ENCODE data around the gene CBARP. TPM values are rescaled to one million over a fixed set of nuclear protein-coding genes. Genes with fewer than 3 reads are reported as not detected.
A peak's percentile ranks its signal among the peaks of the same experiment; 100 is the strongest.

Gene CBARP
- total and polyA plus RNA-seq, 9 of the 15 experiments (the other 6 are each of a cell fraction or from before 2014, with no cell fraction given) = 0.03 to 8.9 (median 1.2) TPM; not detected in 1

DNA sequence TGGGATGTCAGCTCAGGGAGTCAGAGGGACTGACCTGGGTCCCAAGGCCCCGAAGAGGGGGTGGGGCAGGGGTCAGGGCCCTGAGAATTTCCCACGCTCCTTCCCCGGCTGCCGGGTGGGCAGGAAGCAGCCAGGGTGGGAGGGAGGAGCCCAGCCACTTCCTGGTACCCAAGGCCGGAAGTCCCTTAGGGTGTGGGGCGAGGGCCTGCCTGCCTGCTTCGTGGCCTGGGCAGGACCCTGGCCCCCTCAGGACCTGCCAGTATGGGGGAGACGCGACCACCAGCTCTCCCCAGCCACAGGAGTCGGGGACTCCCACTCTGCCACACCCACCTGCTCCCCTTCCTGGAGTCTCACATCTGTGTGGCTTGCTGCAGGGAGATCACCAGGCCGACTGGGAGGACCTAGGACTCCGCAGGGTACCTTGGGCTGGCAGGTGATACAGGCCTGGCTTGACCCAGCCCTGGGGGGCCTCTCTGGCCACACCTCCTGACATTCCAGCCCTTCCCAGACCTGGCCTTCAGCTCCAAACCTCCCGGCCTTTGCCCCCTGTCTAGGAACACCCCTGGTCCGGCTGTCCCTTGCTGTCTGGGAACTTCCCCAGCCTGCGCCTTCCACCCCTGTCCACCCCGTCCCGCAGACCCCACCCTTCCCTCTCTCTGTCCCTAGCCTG, 21.5 kb upstream of the CBARP start:
- ATAC-seq (peak; percentile 62), DNase-seq (ENCODE audit: extremely low read depth in 1 of 4, low spot score in 3 of 4) (peak in 1 of 4 experiments; percentile 79), FAIRE-seq (peak; percentile 51)
- H3K79me2 ChIP-seq (ENCODE audit: control insufficient read depth, insufficient read depth, low read length) = peaks cover 37% of the 10 kb centered on the region
- no peak overlapping the region for H3K4me3 ChIP-seq
- no peaks in the 10 kb centered on the region for H3K27me3 ChIP-seq (ENCODE audit: control insufficient read depth in 2 of 2, insufficient read depth in 2 of 2, low read length in 2 of 2)
- peak overlapping the region; percentile 68 for H3K27ac ChIP-seq (ENCODE audit: extremely low read depth, low read depth, low read length)
- peaks cover 42% of the 10 kb centered on the region; the same call in 2 of the 3 replicates for H3K36me3 ChIP-seq (ENCODE audit: control insufficient read depth, insufficient read depth, low read length)
- H3K9ac ChIP-seq (ENCODE audit: insufficient read depth in 1 of 2, low read depth in 2 of 2, low read length in 2 of 2) = peak overlapping the region; percentile 39 to 90; a peak in 3 of 4 replicates
- POLR2A ChIA-PET = interaction anchor here (0.6 to 2.1 kb wide), 3 partner anchors 10 to 246 kb away, joined by 4 to 9 read pairs (median 8); partner anchors contain the start of gene CIRBP
- H3K4me2 ChIP-seq (ENCODE audit: insufficient read depth, low read length) = peak overlapping the region; percentile 60
- in situ Hi-C loops (cut with MboI) (no loop called here), intact Hi-C loops (cut with micrococcal nuclease) (no loop called here)
- CTCF ChIA-PET (ENCODE audit: low intra/inter-chr PET ratio) = no interaction called here
- peaks cover 54 to 96% of the 10 kb centered on the region in 2 experiments for H3K4me1 ChIP-seq (replicated peaks in 1 of 2; ENCODE audit: control insufficient read depth in 2 of 2, insufficient read depth in 2 of 2, low read length in 2 of 2)
- WGBS (ENCODE audit: insufficient coverage, low coverage, missing lambda C conversion rate) = 13% methylated on average over 11 of the region's 17 CpGs
- no peak overlapping the region for H2AFZ ChIP-seq (ENCODE audit: low read depth, low read length)
- no peaks in the 10 kb centered on the region for H3K9me3 ChIP-seq (replicated peaks; ENCODE audit: control insufficient read depth, insufficient read depth, low read depth, low read length)
- no peaks in the 10 kb centered on the region for H3K9me1 ChIP-seq (ENCODE audit: control insufficient read depth, insufficient read depth, low read length)
- BruUV-seq (replicated peaks) = no TSS peak
- H4K20me1 ChIP-seq (replicated peaks; ENCODE audit: control insufficient read depth, insufficient read depth, low read length) = 0 out of 2 replicates have a peak, but pooled peaks cover 7% of the 10 kb centered on the region
- TF ChIP-seq, protein P1, sequence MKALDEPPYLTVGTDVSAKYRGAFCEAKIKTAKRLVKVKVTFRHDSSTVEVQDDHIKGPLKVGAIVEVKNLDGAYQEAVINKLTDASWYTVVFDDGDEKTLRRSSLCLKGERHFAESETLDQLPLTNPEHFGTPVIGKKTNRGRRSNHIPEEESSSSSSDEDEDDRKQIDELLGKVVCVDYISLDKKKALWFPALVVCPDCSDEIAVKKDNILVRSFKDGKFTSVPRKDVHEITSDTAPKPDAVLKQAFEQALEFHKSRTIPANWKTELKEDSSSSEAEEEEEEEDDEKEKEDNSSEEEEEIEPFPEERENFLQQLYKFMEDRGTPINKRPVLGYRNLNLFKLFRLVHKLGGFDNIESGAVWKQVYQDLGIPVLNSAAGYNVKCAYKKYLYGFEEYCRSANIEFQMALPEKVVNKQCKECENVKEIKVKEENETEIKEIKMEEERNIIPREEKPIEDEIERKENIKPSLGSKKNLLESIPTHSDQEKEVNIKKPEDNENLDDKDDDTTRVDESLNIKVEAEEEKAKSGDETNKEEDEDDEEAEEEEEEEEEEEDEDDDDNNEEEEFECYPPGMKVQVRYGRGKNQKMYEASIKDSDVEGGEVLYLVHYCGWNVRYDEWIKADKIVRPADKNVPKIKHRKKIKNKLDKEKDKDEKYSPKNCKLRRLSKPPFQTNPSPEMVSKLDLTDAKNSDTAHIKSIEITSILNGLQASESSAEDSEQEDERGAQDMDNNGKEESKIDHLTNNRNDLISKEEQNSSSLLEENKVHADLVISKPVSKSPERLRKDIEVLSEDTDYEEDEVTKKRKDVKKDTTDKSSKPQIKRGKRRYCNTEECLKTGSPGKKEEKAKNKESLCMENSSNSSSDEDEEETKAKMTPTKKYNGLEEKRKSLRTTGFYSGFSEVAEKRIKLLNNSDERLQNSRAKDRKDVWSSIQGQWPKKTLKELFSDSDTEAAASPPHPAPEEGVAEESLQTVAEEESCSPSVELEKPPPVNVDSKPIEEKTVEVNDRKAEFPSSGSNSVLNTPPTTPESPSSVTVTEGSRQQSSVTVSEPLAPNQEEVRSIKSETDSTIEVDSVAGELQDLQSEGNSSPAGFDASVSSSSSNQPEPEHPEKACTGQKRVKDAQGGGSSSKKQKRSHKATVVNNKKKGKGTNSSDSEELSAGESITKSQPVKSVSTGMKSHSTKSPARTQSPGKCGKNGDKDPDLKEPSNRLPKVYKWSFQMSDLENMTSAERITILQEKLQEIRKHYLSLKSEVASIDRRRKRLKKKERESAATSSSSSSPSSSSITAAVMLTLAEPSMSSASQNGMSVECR (CRISPR knock-in tag; IDR thresholded peaks at IDR 0.05) = no peak
- TF ChIP-seq ZFPM2 (CRISPR knock-in tag; IDR thresholded peaks at IDR 0.05) (0 out of 2 replicates have a peak, but pooled peaks have one; percentile 67), BCL6 (CRISPR knock-in tag; IDR thresholded peaks at IDR 0.05) (no peak), HEY1 (CRISPR knock-in tag; IDR thresholded peaks at IDR 0.05; ENCODE audit: borderline replicate concordance) (no peak), ARHGAP35 (IDR thresholded peaks at IDR 0.05; ENCODE audit: partially characterized antibody) (no peak), CTBP1 (IDR thresholded peaks at IDR 0.05; ENCODE audit: borderline replicate concordance) (no peak), KAT7 (CRISPR knock-in tag; IDR thresholded peaks at IDR 0.05; ENCODE audit: borderline replicate concordance) (no peak), BRD9 (IDR thresholded peaks at IDR 0.05; ENCODE audit: low read depth, partially characterized antibody) (no peak), SRSF7 (optimal IDR thresholded peaks at IDR 0.05; ENCODE audit: low read depth, low read length) (no peak), NCOR1 (IDR thresholded peaks at IDR 0.05) (peak; percentile 57; the same call in 1 of the 2 replicates), MEIS2 (IDR thresholded peaks at IDR 0.05; ENCODE audit: partially characterized antibody) (no peak), SLC30A9 (CRISPR knock-in tag; IDR thresholded peaks at IDR 0.05) (no peak)
- TF ChIP-seq, protein P2, sequence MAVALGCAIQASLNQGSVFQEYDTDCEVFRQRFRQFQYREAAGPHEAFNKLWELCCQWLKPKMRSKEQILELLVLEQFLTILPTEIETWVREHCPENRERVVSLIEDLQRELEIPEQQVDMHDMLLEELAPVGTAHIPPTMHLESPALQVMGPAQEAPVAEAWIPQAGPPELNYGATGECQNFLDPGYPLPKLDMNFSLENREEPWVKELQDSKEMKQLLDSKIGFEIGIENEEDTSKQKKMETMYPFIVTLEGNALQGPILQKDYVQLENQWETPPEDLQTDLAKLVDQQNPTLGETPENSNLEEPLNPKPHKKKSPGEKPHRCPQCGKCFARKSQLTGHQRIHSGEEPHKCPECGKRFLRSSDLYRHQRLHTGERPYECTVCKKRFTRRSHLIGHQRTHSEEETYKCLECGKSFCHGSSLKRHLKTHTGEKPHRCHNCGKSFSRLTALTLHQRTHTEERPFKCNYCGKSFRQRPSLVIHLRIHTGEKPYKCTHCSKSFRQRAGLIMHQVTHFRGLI (CRISPR knock-in tag; IDR thresholded peaks at IDR 0.05) = no peak
- TF ChIP-seq, protein P3, sequence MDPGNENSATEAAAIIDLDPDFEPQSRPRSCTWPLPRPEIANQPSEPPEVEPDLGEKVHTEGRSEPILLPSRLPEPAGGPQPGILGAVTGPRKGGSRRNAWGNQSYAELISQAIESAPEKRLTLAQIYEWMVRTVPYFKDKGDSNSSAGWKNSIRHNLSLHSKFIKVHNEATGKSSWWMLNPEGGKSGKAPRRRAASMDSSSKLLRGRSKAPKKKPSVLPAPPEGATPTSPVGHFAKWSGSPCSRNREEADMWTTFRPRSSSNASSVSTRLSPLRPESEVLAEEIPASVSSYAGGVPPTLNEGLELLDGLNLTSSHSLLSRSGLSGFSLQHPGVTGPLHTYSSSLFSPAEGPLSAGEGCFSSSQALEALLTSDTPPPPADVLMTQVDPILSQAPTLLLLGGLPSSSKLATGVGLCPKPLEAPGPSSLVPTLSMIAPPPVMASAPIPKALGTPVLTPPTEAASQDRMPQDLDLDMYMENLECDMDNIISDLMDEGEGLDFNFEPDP (CRISPR knock-in tag; IDR thresholded peaks at IDR 0.05) = no peak

All from K562 (cell line).